Upper lobe of right lung (tissue), 1 donor: ENCODE data around the gene CCDC12. TPM values are rescaled to one million over a fixed set of nuclear protein-coding genes. Genes with fewer than 3 reads are reported as not detected.

Source experiments
- ATAC-seq: fragments of 200-7000 bp; cut with Tn5 transposase; one replicate; pipeline ENCODE4 v1.9.1; 2020; ENCODE audit warnings: mild to moderate bottlenecking, moderate library complexity
- DNase-seq: peaks from one replicate; pipeline ENCODE4 v3.0.0-alpha.2; 2020
- H3K27ac ChIP-seq: fragments of 200-600 bp; one replicate; pipeline ENCODE4 v1.8.0; 2022
- H3K27me3 ChIP-seq: fragments of 200-600 bp; one replicate; pipeline ENCODE4 v1.8.0; 2022; ENCODE audit warnings: mild to moderate bottlenecking
- H3K36me3 ChIP-seq: fragments of 200-600 bp; one replicate; pipeline ENCODE4 v1.8.0; 2022
- H3K4me1 ChIP-seq: fragments of 200-600 bp; one replicate; pipeline ENCODE4 v1.8.0; 2022
- H3K4me3 ChIP-seq: fragments of 200-600 bp; one replicate; pipeline ENCODE4 v1.8.0; 2022; ENCODE audit warnings: mild to moderate bottlenecking
- H3K9me3 ChIP-seq: fragments of 200-600 bp; one replicate; pipeline ENCODE4 v1.8.0; 2022
- CTCF ChIP-seq: fragments of 200-600 bp; IDR thresholded peaks from one replicate; pipeline ENCODE4 v1.8.0; 2022; ENCODE audit warnings: antibody characterized with exemption
- intact Hi-C: fragments of 100-400 bp; cut with DNase I; formaldehyde crosslinking; loops from one replicate; pipeline ENCODE4 v1.11.0; 2022
- total RNA-seq: library from RNA; stranded (reverse); fragmentation: NEBNext Ultra II Directional; extraction: Animal tissue kit (Norgen Biotek cat#: 25700); gene quantifications from one replicate; pipeline ENCODE4 v1.2.1, GENCODE V29; 2021
- donor health status: DM: no; HTN: yes; CAD: no; lungs with severe emphysema.

The CCDC12 gene
- total RNA-seq, 1 donor from 2014 or later: 42.1 TPM

GRCh38 chr3:46943237-46944187 lies 33.0 kb downstream of the CCDC12 start:
- Histone ChIP-seq H3K27ac (peak overlapping the region; percentile 58), H3K4me1 (peaks cover 65% of the 10 kb centered on the region), H3K4me3 (no peak overlapping the region), H3K36me3 (peaks cover 21% of the 10 kb centered on the region), H3K9me3 (no peaks in the 10 kb centered on the region), H3K27me3 (no peaks in the 10 kb centered on the region)
- DNase-seq (no peak), ATAC-seq (peak; percentile 55)
- intact Hi-C loops: no loop called here
- no peak for TF ChIP-seq CTCF

- intact Hi-C loops: no loop called here
- no peak for TF ChIP-seq CTCF
- Histone ChIP-seq H3K36me3 (peaks cover 28% of the 10 kb centered on the region), H3K9me3 (no peaks in the 10 kb centered on the region), H3K4me3 (no peak overlapping the region), H3K4me1 (peaks cover 56% of the 10 kb centered on the region), H3K27me3 (no peaks in the 10 kb centered on the region), H3K27ac (peak overlapping the region; percentile 52)
- no peak for DNase-seq
- ATAC-seq: no peak
Measured at GRCh38 chr3:46942481-46943236, 33.9 kb downstream of the CCDC12 start.

GRCh38 chr3:46942076-46942475 lies 34.5 kb downstream of the CCDC12 start:
- TF ChIP-seq CTCF: no peak
- Histone ChIP-seq H3K27me3 (no peaks in the 10 kb centered on the region), H3K27ac (peak overlapping the region; percentile 52), H3K36me3 (peaks cover 28% of the 10 kb centered on the region), H3K4me1 (peaks cover 51% of the 10 kb centered on the region), H3K4me3 (no peak overlapping the region), H3K9me3 (no peaks in the 10 kb centered on the region)
- DNase-seq (no peak), ATAC-seq (no peak)
- intact Hi-C loops: no loop called here

GRCh38 chr3:46939578-46940445 lies 36.7 kb downstream of the CCDC12 start:
- peaks cover 51% of the 10 kb centered on the region for H3K4me1 ChIP-seq
- intact Hi-C loops: no loop called here
- DNase-seq: peak; percentile 20
- no peak overlapping the region for H3K4me3 ChIP-seq
- H3K36me3 ChIP-seq: peaks cover 28% of the 10 kb centered on the region
- H3K9me3 ChIP-seq: no peaks in the 10 kb centered on the region
- TF ChIP-seq CTCF: no peak
- H3K27ac ChIP-seq: no peak overlapping the region
- no peak for ATAC-seq
- H3K27me3 ChIP-seq: no peaks in the 10 kb centered on the region

GRCh38 chr3:46938118-46938517 lies 38.4 kb downstream of the CCDC12 start:
- no peak for TF ChIP-seq CTCF
- H3K4me1 ChIP-seq: peaks cover 51% of the 10 kb centered on the region
- no peaks in the 10 kb centered on the region for H3K9me3 ChIP-seq
- peak overlapping the region; percentile 11 for H3K27ac ChIP-seq
- ATAC-seq (no peak), DNase-seq (peak; percentile 36)
- peaks cover 28% of the 10 kb centered on the region for H3K36me3 ChIP-seq
- no peak overlapping the region for H3K4me3 ChIP-seq
- no peaks in the 10 kb centered on the region for H3K27me3 ChIP-seq
- intact Hi-C loops: no loop called here
